Neuronal stem cell (in vitro differentiated cells): ENCODE data around the gene ENPEP.

ENCODE experiments used
- DNase-seq: peaks from one replicate; pipeline ENCODE4 v3.0.0-alpha.2; 2013; ENCODE audit warnings: low spot score
- H2AFZ ChIP-seq: one replicate; pipeline ENCODE4 v1.6.1; 2013; ENCODE audit warnings: mild to moderate bottlenecking, low read length, inconsistent platforms
- H2AK5ac ChIP-seq: 2 replicates; pipeline ENCODE4 v1.6.1; 2013; ENCODE audit warnings: low read depth, mild to moderate bottlenecking, inconsistent platforms, low read length, moderate library complexity, mixed read lengths
- H2BK120ac ChIP-seq: 2 replicates; pipeline ENCODE4 v1.6.1; 2013; ENCODE audit warnings: low read depth, mild to moderate bottlenecking, inconsistent platforms, low read length, moderate library complexity, mixed read lengths
- H2BK12ac ChIP-seq: one replicate; pipeline ENCODE4 v1.6.1; 2013; ENCODE audit warnings: low read length, inconsistent platforms
- H2BK15ac ChIP-seq: 2 replicates; pipeline ENCODE4 v1.6.1; 2013; ENCODE audit warnings: mild to moderate bottlenecking, low read length, inconsistent platforms, mixed read lengths
- H2BK5ac ChIP-seq: one replicate; pipeline ENCODE4 v1.6.1; 2013; ENCODE audit warnings: inconsistent platforms, mild to moderate bottlenecking, low read length, moderate library complexity
- H3K14ac ChIP-seq: one replicate; pipeline ENCODE4 v1.6.1; 2013; ENCODE audit warnings: low read length, inconsistent platforms
- H3K18ac ChIP-seq: 2 replicates; pipeline ENCODE4 v1.6.1; 2013; ENCODE audit warnings: low read length, inconsistent platforms
- H3K23ac ChIP-seq: 2 replicates; pipeline ENCODE4 v1.6.1; 2013; ENCODE audit warnings: low read depth, mild to moderate bottlenecking, mixed read lengths, low read length, inconsistent platforms; ENCODE audit not compliant: poor library complexity
- H3K27ac ChIP-seq: replicated peaks from 3 replicates; pipeline ENCODE4 v1.5.1; 2013; ENCODE audit warnings: low read length, inconsistent platforms
- H3K27me3 ChIP-seq, 3 experiments: 2 replicates each; pipeline ENCODE4 v1.6.1; 2013; ENCODE audit warnings: low read length in 3 of 3, mild to moderate bottlenecking in 2 of 3, inconsistent platforms in 1 of 3, low read depth in 1 of 3, mixed read lengths in 1 of 3, moderate library complexity in 1 of 3; ENCODE audit not compliant: control insufficient read depth in 3 of 3, insufficient read depth in 3 of 3
- H3K36me3 ChIP-seq, 2 donors: replicated peaks in 1 of 2; 2 replicates each; pipeline ENCODE4 v1.6.1; 2013; ENCODE audit warnings: low read length in 2 of 2; ENCODE audit not compliant: control insufficient read depth in 2 of 2, insufficient read depth in 2 of 2
- H3K4ac ChIP-seq: 2 replicates; pipeline ENCODE4 v1.6.1; 2013; ENCODE audit warnings: inconsistent platforms, mild to moderate bottlenecking, low read length, moderate library complexity
- H3K4me1 ChIP-seq, 2 donors: 1 replicate in 1 of 2; 2 replicates in 1 of 2; pipeline ENCODE4 v1.6.1; 2013; ENCODE audit warnings: low read length in 2 of 2, low read depth in 1 of 2; ENCODE audit not compliant: control insufficient read depth in 2 of 2, insufficient read depth in 1 of 2
- H3K4me2 ChIP-seq: one replicate; pipeline ENCODE4 v1.6.1; 2013; ENCODE audit warnings: mild to moderate bottlenecking, low read length, inconsistent platforms; ENCODE audit not compliant: insufficient read depth, poor library complexity, severe bottlenecking
- H3K4me3 ChIP-seq, 2 donors: 2 replicates each; pipeline ENCODE4 v1.5.1; 2013; ENCODE audit warnings: low read length in 2 of 2, mild to moderate bottlenecking in 2 of 2, inconsistent platforms in 1 of 2, moderate library complexity in 1 of 2
- H3K79me1 ChIP-seq: one replicate; pipeline ENCODE4 v1.6.1; 2013; ENCODE audit warnings: low read depth, mild to moderate bottlenecking, inconsistent platforms, low read length, moderate library complexity
- H3K9ac ChIP-seq: one replicate; pipeline ENCODE4 v1.6.1; 2013; ENCODE audit warnings: mild to moderate bottlenecking, low read depth, low read length, inconsistent platforms; ENCODE audit not compliant: poor library complexity
- H3K9me3 ChIP-seq, 2 donors: replicated peaks in 1 of 2; 2 replicates each; pipeline versions ENCODE3 to v1.6.1; 2013; ENCODE audit warnings: low read length in 2 of 2, mild to moderate bottlenecking in 2 of 2, inconsistent platforms in 1 of 2, low read depth in 1 of 2, mixed read lengths in 1 of 2, moderate library complexity in 1 of 2; ENCODE audit not compliant: control insufficient read depth in 2 of 2, insufficient read depth in 1 of 2
- H4K8ac ChIP-seq: one replicate; pipeline ENCODE4 v1.6.1; 2013; ENCODE audit warnings: low read depth, mild to moderate bottlenecking, inconsistent platforms, low read length, moderate library complexity
- H4K91ac ChIP-seq: one replicate; pipeline ENCODE4 v1.6.1; 2013; ENCODE audit warnings: low read length, low read depth, mild to moderate bottlenecking, inconsistent platforms; ENCODE audit not compliant: poor library complexity
- WGBS, 2 donors: extraction: QIAGEN DNeasy Blood & Tissue Kit; methylation state at CpG; one replicate each; pipeline ENCODE4 v1.1.7; 2013; ENCODE audit warnings: missing lambda C conversion rate in 2 of 2, mixed read lengths in 1 of 2; ENCODE audit not compliant: insufficient read length in 2 of 2, insufficient replicate concordance in 1 of 2; ENCODE audit errors: extremely low coverage in 2 of 2; 5-methylcytosine and 5-hydroxymethylcytosine counted together

ENPEP gene

DNA sequence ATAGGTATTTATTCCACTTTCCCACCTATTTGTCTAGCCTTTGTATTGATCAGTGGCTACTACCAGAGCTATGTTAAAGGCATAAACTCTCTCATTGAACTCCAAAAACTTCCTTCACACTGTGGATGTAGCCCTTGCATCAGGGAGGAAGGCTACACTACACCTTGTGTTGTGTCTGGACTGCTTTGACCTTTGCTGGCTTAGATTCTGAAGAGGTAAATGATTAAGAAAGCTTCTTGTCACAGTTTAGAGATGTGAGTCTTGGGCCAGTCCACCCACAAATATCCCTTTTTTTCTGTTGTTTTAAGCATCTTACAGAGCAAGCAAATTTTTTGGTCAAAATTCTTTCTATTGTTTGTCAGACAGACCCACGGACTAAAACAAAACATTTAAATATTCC, 1.9 kb downstream of the ENPEP start:
- Histone ChIP-seq H3K27ac (no peak overlapping the region), H3K18ac (no peak overlapping the region), H2BK120ac (no peak overlapping the region), H3K4ac (no peak overlapping the region), H3K27me3 (no peaks in the 10 kb centered on the region), H2AFZ (no peak overlapping the region), H2BK12ac (no peak overlapping the region), H3K36me3 (no peaks in the 10 kb centered on the region), H3K4me3 (no peak overlapping the region), H3K23ac (no peak overlapping the region), H2BK5ac (no peak overlapping the region), H3K79me1 (peaks cover 2% of the 10 kb centered on the region), H3K14ac (no peak overlapping the region), H3K9ac (no peak overlapping the region), H4K8ac (no peak overlapping the region), H2AK5ac (no peak overlapping the region), H3K4me1 (peaks cover 0 to 2% of the 10 kb centered on the region in 2 donors), H3K9me3 (no peaks in the 10 kb centered on the region), H4K91ac (no peak overlapping the region), H3K4me2 (no peak overlapping the region), H2BK15ac (no peak overlapping the region)
- DNase-seq = no peak
- no CpG with 5 or more reads among the region's 1 CpG for WGBS, 2 donors

- H2BK5ac ChIP-seq = no peak overlapping the region
- H3K4me3 ChIP-seq = no peak overlapping the region
- H3K4me1 ChIP-seq = no peaks in the 10 kb centered on the region
- no peaks in the 10 kb centered on the region for H3K27me3 ChIP-seq
- H3K9me3 ChIP-seq = no peaks in the 10 kb centered on the region
- H2BK120ac ChIP-seq = no peak overlapping the region
- H4K8ac ChIP-seq = no peak overlapping the region
- H3K4ac ChIP-seq = no peak overlapping the region
- no peak overlapping the region for H3K4me2 ChIP-seq
- peaks cover 2% of the 10 kb centered on the region for H3K79me1 ChIP-seq
- H3K23ac ChIP-seq = no peak overlapping the region
- no peak overlapping the region for H2AK5ac ChIP-seq
- H4K91ac ChIP-seq = no peak overlapping the region
- no peak overlapping the region for H3K14ac ChIP-seq
- no peak overlapping the region for H2AFZ ChIP-seq
- no peak overlapping the region for H2BK15ac ChIP-seq
- WGBS, 2 donors = no CpG with 5 or more reads among the region's 8 CpGs
- DNase-seq = no peak
- no peak overlapping the region for H3K27ac ChIP-seq
- H3K9ac ChIP-seq = no peak overlapping the region
- no peak overlapping the region for H2BK12ac ChIP-seq
- H3K36me3 ChIP-seq = no peaks in the 10 kb centered on the region
- H3K18ac ChIP-seq = no peak overlapping the region
Observed at GRCh38 chr4:110480031-110480549, 4.1 kb downstream of the ENPEP start.

DNA sequence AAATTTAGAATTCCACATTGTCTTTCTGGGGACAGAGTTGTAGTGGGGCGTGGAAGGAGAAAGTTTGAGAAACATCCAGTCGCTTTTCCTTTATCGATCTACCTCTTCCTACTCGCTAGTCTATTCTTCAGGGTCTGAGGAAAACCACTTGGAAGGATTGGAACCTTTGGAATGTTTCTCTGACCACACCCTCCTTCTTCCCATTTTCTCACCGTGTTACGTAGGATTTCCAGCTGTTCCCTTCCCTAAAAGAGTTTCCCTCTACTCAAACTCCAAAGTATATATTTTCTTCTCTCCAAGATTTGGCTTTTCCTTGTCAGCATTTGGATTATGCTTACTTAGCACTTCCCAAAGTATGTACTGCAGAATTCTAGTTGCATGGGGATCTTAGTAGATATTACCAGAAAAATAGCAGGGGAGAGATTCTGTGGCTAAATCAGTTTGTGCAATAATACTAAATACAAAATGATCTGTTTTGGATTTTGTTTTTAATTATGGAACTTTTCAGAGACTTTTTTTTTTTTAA, 4.9 kb downstream of the ENPEP start:
- Histone ChIP-seq H3K4ac (no peak overlapping the region), H2BK12ac (no peak overlapping the region), H2BK15ac (no peak overlapping the region), H2AFZ (no peak overlapping the region), H3K27ac (no peak overlapping the region), H3K14ac (no peak overlapping the region), H3K36me3 (no peaks in the 10 kb centered on the region), H2AK5ac (no peak overlapping the region), H3K4me2 (no peak overlapping the region), H3K79me1 (peaks cover 2% of the 10 kb centered on the region), H3K4me3 (no peak overlapping the region), H2BK120ac (no peak overlapping the region), H3K9ac (no peak overlapping the region), H2BK5ac (no peak overlapping the region), H4K91ac (no peak overlapping the region), H4K8ac (no peak overlapping the region), H3K18ac (no peak overlapping the region), H3K27me3 (no peaks in the 10 kb centered on the region), H3K9me3 (no peaks in the 10 kb centered on the region), H3K23ac (no peak overlapping the region), H3K4me1 (no peaks in the 10 kb centered on the region)
- no peak for DNase-seq
- no CpG with 5 or more reads among the region's 6 CpGs for WGBS, 2 donors

DNA sequence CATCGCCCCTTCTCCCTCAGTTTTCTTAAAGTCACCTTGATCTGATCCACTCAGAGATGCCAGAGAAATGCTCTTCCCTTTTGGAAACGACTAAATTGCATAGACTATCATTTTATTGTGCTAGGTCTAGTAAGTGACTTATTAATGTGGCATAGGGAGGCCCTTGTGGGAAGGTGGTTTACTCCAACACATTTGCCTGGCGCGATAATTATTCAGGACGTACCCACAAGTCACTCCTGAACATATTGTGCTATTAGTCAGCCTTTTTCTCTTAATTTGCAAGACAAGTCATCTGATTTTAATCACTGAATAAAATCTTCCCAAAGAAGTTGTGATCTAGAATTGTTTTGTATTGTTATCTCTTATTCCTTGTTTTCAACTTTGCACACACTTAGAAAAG, 7.6 kb downstream of the ENPEP start:
- Histone ChIP-seq H2AFZ (no peak overlapping the region), H3K36me3 (no peaks in the 10 kb centered on the region), H3K14ac (no peak overlapping the region), H2BK15ac (no peak overlapping the region), H3K4me2 (no peak overlapping the region), H2AK5ac (no peak overlapping the region), H3K4ac (no peak overlapping the region), H3K79me1 (no peaks in the 10 kb centered on the region), H2BK12ac (no peak overlapping the region), H2BK5ac (no peak overlapping the region), H4K91ac (no peak overlapping the region), H3K4me3 (no peak overlapping the region), H3K27me3 (no peaks in the 10 kb centered on the region), H3K9me3 (no peaks in the 10 kb centered on the region), H3K9ac (no peak overlapping the region), H3K27ac (no peak overlapping the region), H4K8ac (no peak overlapping the region), H3K18ac (no peak overlapping the region), H3K23ac (no peak overlapping the region), H3K4me1 (no peaks in the 10 kb centered on the region), H2BK120ac (no peak overlapping the region)
- WGBS, 2 donors = no CpG with 5 or more reads among the region's 5 CpGs
- DNase-seq = no peak
